Activated CD4-positive, alpha-beta T cell treated with anti-CD3 and anti-CD28 coated beads, Interleukin-2, amount 10 ng/mL, durations not matched to agents 7 days and 5 days (primary cell): ENCODE measurements around the gene SARNP. TPM values are rescaled to one million over a fixed set of nuclear protein-coding genes. Genes with fewer than 3 reads are reported as not detected.

Source experiments
- CTCF ChIA-PET: fragments of 350-600 bp; sonication (Branson Sonifier 250); formaldehyde crosslinking; loops from one replicate; lab custom pipeline; 2021; ENCODE audit warnings: antibody characterized with exemption; lab: Charles Lee
- POLR2A ChIA-PET: fragments of 350-600 bp; sonication (Branson Sonifier 250); formaldehyde crosslinking; loops from one replicate; lab custom pipeline; 2021; ENCODE audit warnings: antibody characterized with exemption; lab: Charles Lee
- DNase-seq: peaks from one replicate; pipeline ENCODE4 v3.0.0-alpha.2; 2020
- H3K27ac Mint-ChIP-seq: one replicate; pipeline ENCODE4 v1.8.0; 2021; ENCODE audit warnings: mild to moderate bottlenecking, moderate library complexity, mixed read lengths
- H3K27me3 Mint-ChIP-seq: one replicate; pipeline ENCODE4 v1.8.0; 2021; ENCODE audit warnings: mixed read lengths
- H3K36me3 Mint-ChIP-seq: one replicate; pipeline ENCODE4 v1.8.0; 2021; ENCODE audit warnings: low read depth, mixed read lengths
- H3K4me1 Mint-ChIP-seq: one replicate; pipeline ENCODE4 v1.8.0; 2021; ENCODE audit warnings: mixed read lengths
- H3K4me3 Mint-ChIP-seq: one replicate; pipeline ENCODE4 v1.8.0; 2021; ENCODE audit warnings: mild to moderate bottlenecking, moderate library complexity, mixed read lengths
- H3K9me3 Mint-ChIP-seq: one replicate; pipeline ENCODE4 v1.8.0; 2021; ENCODE audit warnings: mixed read lengths
- total RNA-seq, 2 experiments: library from RNA; stranded (reverse); gene quantifications; one replicate each; pipeline ENCODE4 v1.2.3, GENCODE V29; 2021

Gene SARNP
- total RNA-seq, 2 experiments from 2014 or later, result 87.5 to 102 TPM

DNA sequence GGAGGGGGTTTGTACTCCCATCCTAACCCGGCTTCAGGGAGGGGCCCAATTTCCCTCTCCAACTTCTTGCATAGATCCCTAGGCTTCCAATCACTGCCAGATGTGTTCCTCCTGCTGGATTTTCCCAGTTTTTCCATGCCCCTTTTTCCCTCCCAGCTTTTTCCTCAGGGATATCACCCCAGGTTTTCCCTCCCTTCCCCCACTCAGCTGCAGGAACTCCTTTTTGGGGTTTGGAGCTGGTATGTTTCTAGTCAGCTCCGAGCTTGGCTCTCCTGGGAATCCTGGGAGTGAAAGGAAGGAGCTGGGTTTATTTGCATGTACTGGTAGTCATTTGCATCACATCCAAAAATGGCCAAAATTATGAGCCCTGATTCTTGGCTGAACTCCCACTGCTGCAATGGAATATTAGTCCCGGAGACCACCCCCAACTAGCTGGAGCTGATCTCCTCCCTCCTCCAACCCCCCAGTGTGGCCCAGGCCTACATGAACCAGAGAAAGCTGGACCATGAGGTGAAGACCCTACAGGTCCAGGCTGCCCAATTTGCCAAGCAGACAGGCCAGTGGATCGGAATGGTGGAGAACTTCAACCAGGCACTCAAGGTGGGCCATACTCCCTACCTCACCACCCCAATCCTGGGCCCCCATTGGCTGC is 98.8 kb downstream of the SARNP start:
- H3K4me1 Mint-ChIP-seq, result peaks cover 46% of the 10 kb centered on the region
- H3K9me3 Mint-ChIP-seq, result no peaks in the 10 kb centered on the region
- DNase-seq, result no peak
- H3K27ac Mint-ChIP-seq, result peak overlapping the region; percentile 54
- POLR2A ChIA-PET, result no interaction called here
- H3K36me3 Mint-ChIP-seq, result peaks cover 28% of the 10 kb centered on the region
- CTCF ChIA-PET, result interaction anchor here (1.1 to 9.0 kb wide), 3 partner anchors 11 to 19 kb away, joined by 3 to 75 read pairs (median 17); partner anchors contain the start of gene CD63
- H3K4me3 Mint-ChIP-seq, result no peak overlapping the region
- peaks cover 3% of the 10 kb centered on the region for H3K27me3 Mint-ChIP-seq

DNA sequence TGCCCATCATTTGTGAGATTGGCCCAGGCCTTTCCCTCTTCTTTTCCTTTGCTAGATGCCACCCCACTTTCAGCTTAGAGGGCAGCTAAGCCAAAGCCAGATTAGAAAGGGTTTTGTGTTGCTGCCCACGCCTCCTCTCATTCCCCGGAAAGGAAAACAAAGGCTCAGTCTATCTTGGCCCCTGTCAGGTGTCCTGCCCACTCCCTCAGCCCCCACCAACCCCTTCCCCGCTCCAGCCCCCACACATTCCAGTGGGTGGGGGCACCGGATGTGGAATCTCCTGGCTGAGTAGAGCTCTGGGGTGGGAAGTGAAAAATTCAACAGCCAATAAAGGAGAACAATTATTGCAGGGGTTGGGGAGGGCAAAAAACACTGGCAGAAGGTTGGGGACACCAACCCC is 99.5 kb downstream of the SARNP start:
- H3K27me3 Mint-ChIP-seq, result peaks cover 4% of the 10 kb centered on the region
- CTCF ChIA-PET, result interaction anchor here (3.6 to 9.0 kb wide), 2 partner anchors 11 to 20 kb away, joined by 17 to 75 read pairs; partner anchors contain the start of gene CD63
- H3K4me3 Mint-ChIP-seq, result peak overlapping the region; percentile 91
- peak overlapping the region; percentile 54 for H3K27ac Mint-ChIP-seq
- peaks cover 46% of the 10 kb centered on the region for H3K4me1 Mint-ChIP-seq
- H3K9me3 Mint-ChIP-seq, result no peaks in the 10 kb centered on the region
- no peak for DNase-seq
- peaks cover 26% of the 10 kb centered on the region for H3K36me3 Mint-ChIP-seq
- POLR2A ChIA-PET, result no interaction called here

DNA sequence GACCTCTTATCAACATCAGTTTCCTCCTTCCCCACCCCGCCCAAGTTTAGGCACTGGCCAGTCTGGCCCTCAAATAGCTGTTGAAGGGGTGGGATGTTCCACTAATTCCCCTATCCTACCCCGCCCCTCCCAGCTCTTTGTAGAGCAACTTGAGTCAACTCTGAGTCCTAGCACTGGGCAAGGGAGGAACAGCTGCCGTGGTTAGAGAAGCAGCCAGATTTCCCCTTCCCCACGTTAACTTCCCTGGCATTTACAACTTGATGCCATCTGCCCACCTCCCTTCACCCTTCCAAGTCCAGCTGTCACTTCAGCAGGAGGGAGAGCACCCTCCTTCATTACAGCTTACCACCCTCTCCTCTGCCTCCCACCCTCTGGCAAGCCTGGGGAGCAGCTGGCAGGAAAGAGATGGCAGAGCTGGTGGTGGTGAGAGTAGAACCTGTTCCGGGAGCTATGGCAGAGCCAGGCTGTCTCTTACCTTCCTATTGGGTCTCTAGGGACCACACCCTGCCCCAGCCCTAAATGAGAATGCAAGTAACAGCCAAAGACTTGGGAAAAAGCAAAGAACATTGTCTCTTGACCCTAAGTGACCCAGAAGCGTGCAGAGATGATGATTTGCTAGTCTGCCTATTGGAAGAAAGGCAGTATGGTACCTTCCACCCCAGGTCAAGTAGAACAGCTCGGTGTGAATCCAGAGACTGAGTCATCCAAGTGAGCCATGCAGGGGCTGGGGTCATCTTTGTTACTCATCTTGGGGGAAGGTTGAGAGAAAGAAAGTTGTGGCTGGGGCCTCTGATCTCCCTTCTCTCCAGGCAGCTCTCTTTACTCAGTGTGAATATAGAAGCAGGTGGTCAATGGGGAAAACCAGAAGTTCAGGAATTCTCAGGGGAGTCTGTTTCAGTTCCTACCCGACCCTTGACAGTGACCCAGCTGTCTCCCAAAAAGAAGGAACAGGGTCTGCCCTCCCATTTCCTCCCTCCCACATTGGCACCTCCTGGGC is 100.2 kb downstream of the SARNP start:
- ChIA-PET POLR2A (no interaction called here), CTCF (interaction anchor here (0.7 to 9.0 kb wide), 5 partner anchors 12 to 1395 kb away, joined by 3 to 75 read pairs (median 5); partner anchors contain the start of gene CD63)
- H3K27ac Mint-ChIP-seq, result peak overlapping the region; percentile 95
- peaks cover 46% of the 10 kb centered on the region for H3K4me1 Mint-ChIP-seq
- H3K27me3 Mint-ChIP-seq, result peaks cover 11% of the 10 kb centered on the region
- no peaks in the 10 kb centered on the region for H3K9me3 Mint-ChIP-seq
- peaks cover 26% of the 10 kb centered on the region for H3K36me3 Mint-ChIP-seq
- no peak for DNase-seq
- H3K4me3 Mint-ChIP-seq, result peak overlapping the region; percentile 91

DNA sequence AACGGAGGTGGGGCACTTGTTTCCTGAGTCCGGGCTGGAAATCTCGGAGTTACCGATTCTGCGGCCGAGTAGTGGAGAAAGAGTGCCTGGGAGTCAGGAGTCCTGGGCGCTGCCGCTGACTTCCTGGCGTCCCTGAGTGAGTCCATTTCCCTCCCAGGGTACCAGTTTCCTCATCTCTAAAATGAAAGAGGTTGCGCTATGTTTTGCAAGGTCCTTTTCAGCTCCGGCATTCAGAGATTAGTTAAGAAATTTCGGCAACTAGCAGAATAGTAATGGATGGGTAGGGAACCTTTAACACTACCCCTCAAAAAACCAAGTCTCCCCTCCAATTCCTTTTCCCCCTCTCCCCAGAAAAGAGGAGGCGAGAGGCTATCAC is 101.0 kb downstream of the SARNP start:
- Mint-ChIP-seq H3K27me3 (peaks cover 16% of the 10 kb centered on the region), H3K36me3 (peaks cover 26% of the 10 kb centered on the region), H3K4me3 (peak overlapping the region; percentile 91), H3K27ac (peak overlapping the region; percentile 95), H3K4me1 (peaks cover 46% of the 10 kb centered on the region), H3K9me3 (no peaks in the 10 kb centered on the region)
- ChIA-PET CTCF (interaction anchor here (0.7 to 9.0 kb wide), 12 partner anchors 8 to 1396 kb away, joined by 3 to 75 read pairs (median 4); partner anchors contain the start of gene CD63), POLR2A (no interaction called here)
- no peak for DNase-seq

DNA sequence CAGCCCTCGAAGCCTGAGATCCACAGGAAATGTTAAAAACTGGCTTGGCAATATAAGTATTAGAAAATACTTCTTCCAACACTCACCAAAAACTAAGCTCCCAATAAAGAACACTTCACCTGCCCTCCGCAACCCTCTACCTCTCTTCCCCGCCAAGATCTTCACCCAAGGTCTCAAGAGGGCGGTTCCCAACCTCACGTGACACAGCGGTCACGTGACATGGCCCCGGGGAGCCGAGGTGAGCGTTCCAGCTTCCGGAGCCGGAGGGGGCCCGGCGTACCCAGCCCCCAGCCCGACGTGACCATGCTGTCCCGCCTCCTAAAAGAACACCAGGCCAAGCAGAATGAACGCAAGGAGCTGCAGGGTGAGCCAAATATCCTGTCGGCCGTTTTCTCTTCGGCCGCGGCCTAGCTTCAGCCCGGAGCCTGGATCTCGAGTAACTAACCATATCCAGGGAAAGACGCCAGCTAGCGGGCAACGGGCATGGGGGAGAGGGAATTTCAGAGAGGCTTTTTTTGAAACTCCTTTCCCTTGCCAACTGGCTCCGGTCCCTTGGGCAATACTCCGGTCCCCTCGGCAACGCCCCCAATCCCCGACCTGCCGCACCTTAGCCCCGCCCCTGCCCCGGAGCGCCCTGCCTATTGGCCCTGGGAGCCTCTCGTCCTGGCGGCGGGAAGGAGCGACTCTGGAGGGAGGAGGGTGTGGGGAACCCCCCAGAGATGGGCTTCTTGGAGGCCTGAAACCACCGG is 101.5 kb downstream of the SARNP start, which contains the start of gene BLOC1S1:
Gene BLOC1S1, plus strand, starts transcription at position 214 of the 749 bp plus-strand sequence. Its CDS starts 6 bp downstream, at position 220.
- peak; percentile 95 for DNase-seq
- Mint-ChIP-seq H3K4me3 (peak within 1 kb of the TSS; percentile 91), H3K36me3 (peaks cover 26% of the 10 kb centered on the region), H3K9me3 (no peaks in the 10 kb centered on the region), H3K27me3 (peaks cover 17% of the 10 kb centered on the region), H3K27ac (peak within 1 kb of the TSS; percentile 95), H3K4me1 (peaks cover 46% of the 10 kb centered on the region)
- ChIA-PET POLR2A (interaction anchor here (1.0 kb wide), 2 partner anchors 9 to 10 kb away, joined by 4 to 5 read pairs; no protein-coding TSS in a partner anchor), CTCF (interaction anchor here (0.8 to 9.0 kb wide), 11 partner anchors 9 to 1396 kb away, joined by 3 to 75 read pairs (median 4); partner anchors contain the start of gene CD63)

DNA sequence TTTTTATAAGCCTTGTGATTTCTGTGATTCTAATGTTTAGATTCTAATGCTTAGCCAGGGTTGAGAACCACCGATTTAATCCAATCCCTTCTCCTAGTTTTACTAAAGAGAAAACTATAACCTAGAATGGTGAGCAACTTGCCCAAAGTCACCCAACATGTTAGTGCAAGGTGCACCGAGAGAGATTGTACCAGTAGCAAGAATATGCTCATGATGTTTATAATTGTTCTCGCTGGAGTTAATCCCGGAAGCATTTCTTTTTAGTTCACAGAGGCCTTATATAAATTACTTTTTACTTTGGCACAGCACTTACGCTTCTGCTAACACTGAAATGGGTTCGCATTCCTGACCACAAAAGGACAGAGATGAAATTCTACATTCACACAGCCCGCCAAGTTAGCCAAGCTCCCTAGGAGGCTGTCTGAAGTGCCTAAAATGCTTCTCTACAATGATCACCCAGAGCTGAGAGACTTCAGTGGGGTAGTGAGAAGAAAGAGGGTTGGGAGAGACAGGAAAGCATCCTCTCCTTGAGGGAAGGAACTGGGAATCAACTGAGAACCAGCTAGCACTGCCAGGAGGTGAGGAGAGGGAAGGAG is 102.3 kb downstream of the SARNP start:
- Mint-ChIP-seq H3K9me3 (no peaks in the 10 kb centered on the region), H3K4me3 (peak overlapping the region; percentile 91), H3K27ac (peak overlapping the region; percentile 95), H3K4me1 (peaks cover 39% of the 10 kb centered on the region), H3K27me3 (peaks cover 22% of the 10 kb centered on the region), H3K36me3 (peaks cover 25% of the 10 kb centered on the region)
- DNase-seq, result no peak
- CTCF ChIA-PET, result interaction anchor here (1.0 to 9.0 kb wide), 9 partner anchors 9 to 210 kb away, joined by 3 to 75 read pairs (median 5); partner anchors contain the start of gene CD63
- POLR2A ChIA-PET, result interaction anchor here (1.0 kb wide), 2 partner anchors 9 to 10 kb away, joined by 4 to 5 read pairs; no protein-coding TSS in a partner anchor

DNA sequence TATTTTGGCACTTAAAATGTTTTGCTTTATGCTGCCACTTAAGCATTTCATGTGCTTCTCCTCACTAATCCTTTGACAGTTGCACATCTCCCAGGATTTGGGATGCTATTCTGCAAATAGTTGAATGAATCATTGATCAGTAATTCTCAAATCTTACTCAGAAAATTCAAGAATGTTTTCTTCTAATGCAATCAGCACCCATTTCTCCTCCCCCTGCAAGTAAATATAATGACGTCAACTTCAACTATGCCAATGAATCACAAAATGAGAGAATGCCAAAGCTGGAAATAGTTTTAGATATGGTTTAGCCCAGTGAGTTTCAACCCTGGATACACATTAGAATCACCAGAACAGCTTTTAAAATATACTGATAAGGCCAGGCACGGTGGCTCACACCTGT is 103.8 kb downstream of the SARNP start:
- Mint-ChIP-seq H3K4me1 (peaks cover 37% of the 10 kb centered on the region), H3K27ac (no peak overlapping the region), H3K27me3 (peaks cover 34% of the 10 kb centered on the region), H3K9me3 (no peaks in the 10 kb centered on the region), H3K4me3 (no peak overlapping the region), H3K36me3 (peaks cover 20% of the 10 kb centered on the region)
- DNase-seq, result no peak
- CTCF ChIA-PET, result no interaction called here
- POLR2A ChIA-PET, result no interaction called here

DNA sequence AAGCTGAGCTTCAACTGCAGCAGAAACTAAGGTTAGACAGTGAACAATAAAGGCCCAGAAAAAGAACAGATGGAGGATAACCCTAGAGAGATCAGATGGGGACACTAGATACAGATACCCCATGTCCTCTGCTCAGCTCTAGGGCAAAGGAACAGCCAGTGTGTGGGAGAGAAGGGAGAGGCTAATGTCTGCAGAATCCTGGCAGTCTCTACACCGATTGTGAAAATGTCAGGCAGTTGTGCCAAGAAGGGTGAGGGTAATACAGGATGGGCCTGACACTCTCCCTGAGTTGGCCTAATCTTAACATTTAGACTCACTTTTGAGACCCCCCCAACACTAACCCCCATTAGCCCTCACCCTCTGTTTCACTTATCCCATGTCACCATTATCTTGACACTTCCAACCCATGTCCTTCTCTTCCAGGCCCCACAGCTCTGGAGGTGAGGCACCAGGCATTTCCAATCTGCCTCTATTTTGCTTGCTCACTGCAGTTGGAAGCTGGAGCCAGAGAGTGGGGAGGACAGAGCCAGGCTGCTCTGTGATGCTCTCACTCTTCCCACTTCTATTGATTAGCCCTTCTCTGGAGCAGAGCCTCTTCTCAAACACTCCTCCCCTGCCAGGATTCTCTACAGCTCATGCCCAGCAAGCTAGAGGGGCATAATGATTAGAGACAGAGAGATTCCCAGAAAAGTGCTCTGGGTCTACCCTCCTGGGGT is 104.7 kb downstream of the SARNP start:
- Mint-ChIP-seq H3K4me3 (no peak overlapping the region), H3K36me3 (peaks cover 11% of the 10 kb centered on the region), H3K27me3 (peaks cover 41% of the 10 kb centered on the region), H3K9me3 (no peaks in the 10 kb centered on the region), H3K27ac (no peak overlapping the region), H3K4me1 (peaks cover 35% of the 10 kb centered on the region)
- ChIA-PET CTCF (interaction anchor here (1.5 kb wide), 1 partner anchor 12 kb away, joined by 7 read pairs; no protein-coding TSS in a partner anchor), POLR2A (interaction anchor here (0.6 kb wide), 1 partner anchor 73 kb away, joined by 5 read pairs; no protein-coding TSS in a partner anchor)
- DNase-seq, result no peak

DNA sequence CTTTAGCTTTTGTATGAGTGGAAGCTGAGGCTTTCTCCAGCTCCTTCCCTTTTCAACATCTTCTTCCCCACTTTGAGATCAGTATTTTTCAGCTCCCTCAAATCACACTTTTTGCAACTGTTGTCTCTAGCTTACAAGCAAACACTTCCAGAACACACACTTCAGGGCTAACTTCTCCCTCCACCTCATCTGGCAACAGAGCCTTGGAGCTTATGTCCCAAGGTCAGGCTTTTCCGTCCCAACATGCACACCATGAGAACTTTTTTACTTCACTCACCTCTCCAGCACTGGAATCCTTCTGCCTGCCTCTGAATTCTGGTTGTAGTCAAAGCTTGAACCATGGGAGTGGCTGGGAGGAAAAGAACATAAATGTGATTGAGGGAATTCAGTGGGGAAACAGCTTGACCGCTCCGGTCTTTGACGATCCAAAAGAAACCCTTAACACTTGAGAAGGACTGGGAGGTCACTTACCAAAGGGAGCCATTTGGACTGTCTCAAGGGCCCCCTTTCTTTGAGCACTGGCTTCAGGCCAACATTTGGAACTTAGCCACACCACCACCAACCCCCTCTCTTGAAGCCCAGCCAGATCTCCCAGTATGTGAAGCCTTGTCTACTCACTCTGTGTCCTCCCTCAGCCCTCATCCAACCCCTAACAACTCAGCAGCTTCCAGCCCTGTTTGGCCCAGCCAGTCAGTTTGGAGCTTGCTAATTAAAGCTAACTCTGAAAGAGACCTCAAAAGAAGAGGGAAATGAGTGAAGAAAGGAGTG is 105.6 kb downstream of the SARNP start:
- Mint-ChIP-seq H3K9me3 (no peaks in the 10 kb centered on the region), H3K27me3 (peaks cover 45% of the 10 kb centered on the region), H3K4me3 (no peak overlapping the region), H3K27ac (no peak overlapping the region), H3K36me3 (peaks cover 3% of the 10 kb centered on the region), H3K4me1 (peaks cover 31% of the 10 kb centered on the region)
- POLR2A ChIA-PET, result interaction anchor here (0.6 kb wide), 1 partner anchor 72 kb away, joined by 5 read pairs; no protein-coding TSS in a partner anchor
- CTCF ChIA-PET, result interaction anchor here (1.5 kb wide), 1 partner anchor 13 kb away, joined by 7 read pairs; no protein-coding TSS in a partner anchor
- DNase-seq, result no peak

DNA sequence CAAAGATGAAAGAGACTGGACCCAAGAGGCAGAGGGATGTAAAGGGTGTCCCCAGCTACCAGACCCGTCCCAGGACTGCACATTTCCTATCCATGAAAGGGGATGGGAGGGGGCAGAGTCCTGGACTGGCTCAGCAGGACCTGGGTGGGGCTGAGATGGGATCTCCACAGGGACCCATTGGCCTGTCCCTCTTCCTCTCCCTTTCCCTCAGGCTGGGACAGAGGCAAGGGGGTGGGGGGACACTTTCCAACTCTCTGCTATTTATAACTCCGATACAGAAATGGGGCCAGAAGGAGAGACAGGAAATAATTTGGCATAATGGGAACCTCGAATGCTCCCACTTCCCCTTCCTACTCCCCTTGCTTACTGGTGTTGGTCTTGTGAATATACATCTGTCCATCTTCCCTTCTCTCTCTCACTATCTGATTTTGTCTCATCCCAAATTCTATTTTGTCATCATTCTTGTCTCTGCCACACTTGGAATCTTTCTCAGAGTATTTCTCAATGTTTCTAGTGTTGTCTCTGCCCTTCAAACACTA is 108.8 kb downstream of the SARNP start:
- POLR2A ChIA-PET, result no interaction called here
- H3K9me3 Mint-ChIP-seq, result no peaks in the 10 kb centered on the region
- CTCF ChIA-PET, result no interaction called here
- H3K36me3 Mint-ChIP-seq, result no peaks in the 10 kb centered on the region
- DNase-seq, result no peak
- H3K4me3 Mint-ChIP-seq, result peak overlapping the region; percentile 70
- H3K27me3 Mint-ChIP-seq, result peaks cover 49% of the 10 kb centered on the region
- H3K27ac Mint-ChIP-seq, result no peak overlapping the region
- peaks cover 20% of the 10 kb centered on the region for H3K4me1 Mint-ChIP-seq
